ENCODE results near the gene CCDC15.

DNA sequence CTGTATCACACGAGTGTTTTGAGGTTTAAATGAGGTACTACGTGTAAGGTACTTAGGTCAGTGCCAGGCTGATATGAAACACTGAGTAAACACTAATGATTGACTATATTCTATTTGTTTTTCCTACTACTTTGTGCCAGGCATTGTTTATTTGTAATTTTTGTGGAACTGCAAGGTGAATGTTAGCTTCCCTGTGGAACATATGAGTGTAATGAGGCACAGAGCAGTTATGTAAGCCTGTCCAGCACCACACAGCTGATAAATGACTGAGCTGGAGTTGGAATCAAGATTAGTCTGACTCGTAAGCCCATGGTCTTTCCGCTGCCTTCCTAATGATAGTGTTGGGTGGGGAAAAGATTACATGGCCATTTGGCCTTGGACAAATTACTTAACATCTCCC, 115.0 kb downstream of the CCDC15 start:
- TF ChIP-seq POLR2A (IDR thresholded peaks at IDR 0.05): no peak
- TF ChIP-seq EP300 (IDR thresholded peaks at IDR 0.05): no peak
- TF ChIP-seq, protein P1, sequence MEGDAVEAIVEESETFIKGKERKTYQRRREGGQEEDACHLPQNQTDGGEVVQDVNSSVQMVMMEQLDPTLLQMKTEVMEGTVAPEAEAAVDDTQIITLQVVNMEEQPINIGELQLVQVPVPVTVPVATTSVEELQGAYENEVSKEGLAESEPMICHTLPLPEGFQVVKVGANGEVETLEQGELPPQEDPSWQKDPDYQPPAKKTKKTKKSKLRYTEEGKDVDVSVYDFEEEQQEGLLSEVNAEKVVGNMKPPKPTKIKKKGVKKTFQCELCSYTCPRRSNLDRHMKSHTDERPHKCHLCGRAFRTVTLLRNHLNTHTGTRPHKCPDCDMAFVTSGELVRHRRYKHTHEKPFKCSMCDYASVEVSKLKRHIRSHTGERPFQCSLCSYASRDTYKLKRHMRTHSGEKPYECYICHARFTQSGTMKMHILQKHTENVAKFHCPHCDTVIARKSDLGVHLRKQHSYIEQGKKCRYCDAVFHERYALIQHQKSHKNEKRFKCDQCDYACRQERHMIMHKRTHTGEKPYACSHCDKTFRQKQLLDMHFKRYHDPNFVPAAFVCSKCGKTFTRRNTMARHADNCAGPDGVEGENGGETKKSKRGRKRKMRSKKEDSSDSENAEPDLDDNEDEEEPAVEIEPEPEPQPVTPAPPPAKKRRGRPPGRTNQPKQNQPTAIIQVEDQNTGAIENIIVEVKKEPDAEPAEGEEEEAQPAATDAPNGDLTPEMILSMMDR (IDR thresholded peaks at IDR 0.05): no peak

Measured in ovary (tissue), 3 donors.